ENCODE measurements around the gene PRDM16.

- TF ChIP-seq SUZ12 (IDR thresholded peaks at IDR 0.05; ENCODE audit: extremely low read depth, insufficient read depth, insufficient read length) (no peak), YY1 (IDR thresholded peaks at IDR 0.05; ENCODE audit: insufficient read depth, insufficient read length) (no peak)
Measured at GRCh38 chr1:3294450-3294849, 225.4 kb downstream of the PRDM16 start.
